Esophagus muscularis mucosa (tissue), 4 donors: ENCODE measurements around the gene EIF4G2. TPM values are rescaled to one million over a fixed set of nuclear protein-coding genes. Genes with fewer than 3 reads are reported as not detected.
A peak's percentile ranks its signal among the peaks of the same experiment; 100 is the strongest.

Source experiments
- DNase-seq: peaks from one replicate; pipeline ENCODE4 v3.0.0-alpha.2; 2017; ENCODE audit errors: extremely low spot score
- H3K27ac ChIP-seq, 4 donors: fragments of 200-600 bp; sonication (generic); replicated peaks in 1 of 4; 1 replicate in 3 of 4; 2 replicates in 1 of 4; pipeline ENCODE4 v1.5.1; 2016 to 2019; ENCODE audit warnings: mild to moderate bottlenecking in 1 of 4
- H3K27me3 ChIP-seq, 4 donors: fragments of 200-600 bp; sonication (generic); one replicate each; pipeline versions ENCODE4 v1.5.1 to v1.6.0; 2016 to 2019
- H3K36me3 ChIP-seq, 4 donors: fragments of 200-600 bp; sonication (generic); one replicate each; pipeline ENCODE4 v1.5.1; 2016 to 2019
- H3K4me1 ChIP-seq, 4 donors: fragments of 200-600 bp; sonication (generic); one replicate each; pipeline ENCODE4 v1.5.1; 2016 to 2019
- H3K4me3 ChIP-seq, 4 donors: fragments of 200-600 bp; sonication (generic); 1 replicate in 2 of 4; 2 replicates in 2 of 4; pipeline ENCODE4 v1.5.1; 2016 to 2019; ENCODE audit warnings: mild to moderate bottlenecking in 4 of 4, moderate library complexity in 1 of 4
- H3K9me3 ChIP-seq, 4 donors: fragments of 200-600 bp; sonication (generic); 1 replicate in 3 of 4; 2 replicates in 1 of 4; pipeline ENCODE4 v1.5.1; 2016 to 2019
- CTCF ChIP-seq, 3 experiments: fragments of 200-600 bp in 2 of 3; fragments of 450-650 bp in 1 of 3; sonication (generic) in 2 of 3; IDR thresholded peaks; one replicate each; pipeline ENCODE4 v1.5.1; 2017 to 2019; ENCODE audit warnings: antibody characterized with exemption in 3 of 3, mild to moderate bottlenecking in 2 of 3, moderate library complexity in 1 of 3
- EP300 ChIP-seq: sonication (generic); formaldehyde crosslinking; IDR thresholded peaks from one replicate; pipeline ENCODE4 v1.6.1; 2017; ENCODE audit warnings: antibody characterized with exemption
- POLR2A ChIP-seq: fragments of 450-650 bp; IDR thresholded peaks from one replicate; pipeline ENCODE4 v1.6.1; 2017; ENCODE audit warnings: antibody characterized with exemption, moderate library complexity, mild to moderate bottlenecking, low read depth
- POLR2AphosphoS5 ChIP-seq, 2 donors: sonication (generic); formaldehyde crosslinking; IDR thresholded peaks; one replicate each; pipeline ENCODE4 v1.6.1; 2017; ENCODE audit warnings: antibody characterized with exemption in 2 of 2
- WGBS: methylation state at CpG from one replicate; pipeline ENCODE4 v1.1.5; 2018; 5-methylcytosine and 5-hydroxymethylcytosine counted together
- intact Hi-C: fragments of 100-400 bp; cut with DNase I; formaldehyde crosslinking; loops from one replicate; pipeline ENCODE4 v1.15.1; 2023
- total RNA-seq, 4 donors: library from RNA; depleted of rRNA; stranded (reverse); fragments of >200 nt; gene quantifications; one replicate each; pipeline versions ENCODE4 v1.1.0 to v1.2.1, GENCODE V29; 2016

EIF4G2 gene
- total RNA-seq, 4 donors from 2014 or later: 508 to 734 (median 592) TPM

- Histone ChIP-seq H3K36me3 (peaks cover 18 to 32% (median 29%) of the 10 kb centered on the region in 4 donors), H3K4me3 (no peak overlapping the region), H3K4me1 (peaks cover 7 to 17% (median 13%) of the 10 kb centered on the region in 4 donors), H3K27me3 (no peaks in the 10 kb centered on the region), H3K27ac (no peak overlapping the region), H3K9me3 (no peaks in the 10 kb centered on the region)
- TF ChIP-seq CTCF (IDR thresholded peaks at IDR 0.05) (no peak), POLR2AphosphoS5 (IDR thresholded peaks at IDR 0.05) (no peak)
- intact Hi-C loops: loop anchor here (2.0 to 5.0 kb wide), 4 partner anchors 119 to 994 kb away; no protein-coding TSS in a partner anchor
- WGBS: 78% methylated on average over 11 of the region's 11 CpGs
- no peak for DNase-seq
Measured at GRCh38 chr11:10793470-10794255, 15.1 kb downstream of the EIF4G2 start.

GRCh38 chr11:10792385-10793068, 16.2 kb downstream of the EIF4G2 start:
- Histone ChIP-seq H3K27ac (no peak overlapping the region), H3K4me3 (peak overlapping the region; percentile 6 to 42 (median 16)), H3K36me3 (peaks cover 7 to 20% (median 17%) of the 10 kb centered on the region in 4 donors), H3K4me1 (peaks cover 7 to 9% (median 9%) of the 10 kb centered on the region in 4 donors), H3K27me3 (no peaks in the 10 kb centered on the region), H3K9me3 (no peaks in the 10 kb centered on the region)
- WGBS: 8% methylated on average over 23 of the region's 24 CpGs
- peak; percentile 95 for DNase-seq
- intact Hi-C loops: loop anchor here (2.0 to 5.0 kb wide), 4 partner anchors 120 to 995 kb away; no protein-coding TSS in a partner anchor
- TF ChIP-seq POLR2A (no peak), EP300 (no peak), POLR2AphosphoS5 (IDR thresholded peaks at IDR 0.05) (peak in 1 of 2 donors; percentile 59), CTCF (IDR thresholded peaks at IDR 0.05) (peak; percentile 88 to 96 (median 92))

- Histone ChIP-seq H3K27ac (no peak overlapping the region), H3K27me3 (no peaks in the 10 kb centered on the region), H3K36me3 (no peaks in the 10 kb centered on the region), H3K4me3 (no peak overlapping the region), H3K9me3 (no peaks in the 10 kb centered on the region), H3K4me1 (peaks cover 0 to 23% (median 0%) of the 10 kb centered on the region in 4 donors)
- intact Hi-C loops: no loop called here
- WGBS: 86% methylated on average over 4 of the region's 5 CpGs
- TF ChIP-seq CTCF (IDR thresholded peaks at IDR 0.05): no peak
- no peak for TF ChIP-seq EP300
- no peak for TF ChIP-seq POLR2A
- TF ChIP-seq POLR2AphosphoS5 (IDR thresholded peaks at IDR 0.05): no peak
- DNase-seq: no peak
Measured at GRCh38 chr11:10786451-10786850, 22.3 kb downstream of the EIF4G2 start.

GRCh38 chr11:10785146-10785474, 23.6 kb downstream of the EIF4G2 start:
- Histone ChIP-seq H3K27me3 (no peaks in the 10 kb centered on the region), H3K9me3 (no peaks in the 10 kb centered on the region), H3K4me1 (peaks cover 0 to 23% (median 0%) of the 10 kb centered on the region in 4 donors), H3K36me3 (peaks cover 0 to 3% (median 1%) of the 10 kb centered on the region in 4 donors), H3K4me3 (no peak overlapping the region), H3K27ac (no peak overlapping the region)
- WGBS: 85% methylated on average over 4 of the region's 4 CpGs
- intact Hi-C loops: no loop called here
- TF ChIP-seq POLR2AphosphoS5 (IDR thresholded peaks at IDR 0.05): no peak
- no peak for TF ChIP-seq POLR2A
- TF ChIP-seq EP300: no peak
- TF ChIP-seq CTCF (IDR thresholded peaks at IDR 0.05): no peak
- DNase-seq: no peak
